GM21390 (cell line): ENCODE data around the gene STS.

Source experiments
- ATAC-seq: cut with Tn5 transposase; IDR thresholded peaks from one replicate; pipeline ENCODE4 v1.9.1; 2021; ENCODE audit not compliant: unreplicated experiment

The STS gene

GRCh38 chrX:7147413-7147977 is at the start of gene STS:
STS (plus strand) TSS chrX:7147712; CDS start chrX:7253200, 105,488 bp downstream.
- peak; percentile 41 for ATAC-seq

GRCh38 chrX:7100022-7100421 is 47.5 kb upstream of the STS start:
- ATAC-seq, result no peak

- ATAC-seq, result no peak
These were observed 45.4 kb upstream of the STS start for GRCh38 chrX:7102119-7102518.

- no peak for ATAC-seq
These were observed 40.9 kb upstream of the STS start for GRCh38 chrX:7106649-7107048.

GRCh38 chrX:7108030-7108429 is 39.5 kb upstream of the STS start:
- no peak for ATAC-seq

GRCh38 chrX:7109049-7109531 is 38.4 kb upstream of the STS start:
- no peak for ATAC-seq

- peak; percentile 74 for ATAC-seq
These were observed 37.4 kb upstream of the STS start for GRCh38 chrX:7109838-7110793.

- peak; percentile 39 for ATAC-seq
These were observed 36.7 kb upstream of the STS start for GRCh38 chrX:7110821-7111276.

GRCh38 chrX:7111518-7111917 is 36.0 kb upstream of the STS start:
- no peak for ATAC-seq

- no peak for ATAC-seq
These were observed 35.4 kb upstream of the STS start for GRCh38 chrX:7112071-7112470.

GRCh38 chrX:7115557-7115956 is 32.0 kb upstream of the STS start:
- peak; percentile 59 for ATAC-seq

- no peak for ATAC-seq
These were observed 31.4 kb upstream of the STS start for GRCh38 chrX:7116081-7116480.

GRCh38 chrX:7117587-7117986 is 29.9 kb upstream of the STS start:
- peak; percentile 31 for ATAC-seq

GRCh38 chrX:7119950-7120877 is 27.3 kb upstream of the STS start:
- no peak for ATAC-seq

- no peak for ATAC-seq
These were observed 26.7 kb upstream of the STS start for GRCh38 chrX:7120878-7121219.

GRCh38 chrX:7127056-7127455 is 20.5 kb upstream of the STS start:
- no peak for ATAC-seq

- no peak for ATAC-seq
These were observed 15.9 kb upstream of the STS start for GRCh38 chrX:7131621-7132020.

- peak; percentile 78 for ATAC-seq
These were observed 15.0 kb upstream of the STS start for GRCh38 chrX:7132335-7133049.

- no peak for ATAC-seq
These were observed 14.5 kb upstream of the STS start for GRCh38 chrX:7133050-7133440.

GRCh38 chrX:7134981-7135380 is 12.5 kb upstream of the STS start:
- no peak for ATAC-seq
